ENCODE data around the gene ZFP69.
A peak's percentile ranks its signal among the peaks of the same experiment; 100 is the strongest.

The ZFP69 gene

GRCh38 chr1:40508375-40509341 is 31.6 kb downstream of the ZFP69 start, which contains the start of gene EXO5:
Gene EXO5 (plus strand): TSS chr1:40508767. CDS start chr1:40514545, 5,778 bp downstream.
- H3K79me2 ChIP-seq (ENCODE audit: insufficient read depth, low read length), result peaks cover 42% of the 10 kb centered on the region
- H3K4me3 ChIP-seq (ENCODE audit: low read depth in 1 of 2, low read length in 2 of 2), result peak within 1 kb of the TSS; percentile 69 to 84
- no peaks in the 10 kb centered on the region for H3K27me3 ChIP-seq (ENCODE audit: insufficient read depth, low read length, poor library complexity)
- peak within 1 kb of the TSS; percentile 70 for H3K27ac ChIP-seq (ENCODE audit: low read length)
- peaks cover 26% of the 10 kb centered on the region for H3K4me1 ChIP-seq (ENCODE audit: insufficient read depth, low read length)
- peak; percentile 97 for ATAC-seq (ENCODE audit: insufficient read depth, low read depth)
- TF ChIP-seq CTCF (IDR thresholded peaks at IDR 0.05; ENCODE audit: borderline replicate concordance, extremely low read depth, low read length, poor library complexity, severe bottlenecking), result no peak
- TF ChIP-seq EZH2 (IDR thresholded peaks at IDR 0.05; ENCODE audit: borderline replicate concordance, low read depth, low read length, severe bottlenecking), result no peak
- H3K9me3 ChIP-seq (ENCODE audit: insufficient read depth, low read length, severe bottlenecking), result peaks cover 28% of the 10 kb centered on the region
- H4K20me1 ChIP-seq (ENCODE audit: insufficient read depth, low read length), result no peaks in the 10 kb centered on the region
- peak within 1 kb of the TSS; percentile 83 for H3K9ac ChIP-seq (ENCODE audit: low read depth, low read length)
- DNase-seq, result peak; percentile 88
- H3K36me3 ChIP-seq (ENCODE audit: insufficient read depth, low read length), result peaks cover 17% of the 10 kb centered on the region
- H3K4me2 ChIP-seq (ENCODE audit: insufficient read depth, low read length), result peak within 1 kb of the TSS; percentile 85
- peak within 1 kb of the TSS; percentile 91 for H2AFZ ChIP-seq (ENCODE audit: low read depth, low read length)

GRCh38 chr1:40519517-40519916 is 42.4 kb downstream of the ZFP69 start:
- no peaks in the 10 kb centered on the region for H3K27me3 ChIP-seq (ENCODE audit: insufficient read depth, low read length, poor library complexity)
- ATAC-seq (ENCODE audit: insufficient read depth, low read depth), result no peak

DNA sequence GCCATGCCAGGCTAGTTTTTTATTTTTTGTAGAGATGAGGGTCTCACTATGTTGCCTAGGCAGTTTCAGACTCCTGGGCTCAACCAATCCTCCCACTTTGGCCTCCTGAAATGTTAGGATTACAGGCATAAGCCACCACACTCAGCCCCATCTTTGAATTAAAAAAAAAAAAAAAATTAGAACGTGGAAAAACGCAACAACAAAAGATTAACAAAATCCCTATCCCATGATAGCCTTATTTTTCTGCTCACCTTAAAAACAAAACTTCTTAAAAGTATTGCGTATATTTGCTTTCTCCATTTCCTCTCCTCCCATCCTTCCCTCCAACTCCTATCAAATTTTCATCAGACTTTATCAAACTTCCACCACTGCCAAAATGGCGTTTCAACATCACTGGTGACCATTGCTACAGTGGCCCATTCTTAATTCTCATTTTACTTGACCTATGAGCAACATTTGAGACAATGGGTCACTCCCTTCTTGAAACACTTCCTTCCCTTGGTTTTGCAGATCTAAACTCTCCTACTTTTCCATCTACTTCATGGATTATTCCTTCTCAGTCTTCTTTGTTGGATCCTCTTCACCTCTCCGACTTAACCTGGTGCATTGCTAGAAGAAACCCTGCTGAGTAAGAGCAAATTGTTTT is 53.8 kb downstream of the ZFP69 start:
- H3K27ac ChIP-seq (ENCODE audit: low read length), result peak overlapping the region; percentile 82
- peak overlapping the region; percentile 79 for H3K4me2 ChIP-seq (ENCODE audit: insufficient read depth, low read length)
- H3K79me2 ChIP-seq (ENCODE audit: insufficient read depth, low read length), result peaks cover 12% of the 10 kb centered on the region
- H3K27me3 ChIP-seq (ENCODE audit: insufficient read depth, low read length, poor library complexity), result no peaks in the 10 kb centered on the region
- H2AFZ ChIP-seq (ENCODE audit: low read depth, low read length), result peak overlapping the region; percentile 87
- peak overlapping the region; percentile 77 for H3K9ac ChIP-seq (ENCODE audit: low read depth, low read length)
- H4K20me1 ChIP-seq (ENCODE audit: insufficient read depth, low read length), result no peaks in the 10 kb centered on the region
- no peak for ATAC-seq (ENCODE audit: insufficient read depth, low read depth)
- H3K4me3 ChIP-seq (ENCODE audit: low read depth in 1 of 2, low read length in 2 of 2), result peak overlapping the region; percentile 79 to 90
- TF ChIP-seq CTCF (IDR thresholded peaks at IDR 0.05; ENCODE audit: borderline replicate concordance, extremely low read depth, low read length, poor library complexity, severe bottlenecking), result no peak
- no peak for TF ChIP-seq EZH2 (IDR thresholded peaks at IDR 0.05; ENCODE audit: borderline replicate concordance, low read depth, low read length, severe bottlenecking)
- peaks cover 10% of the 10 kb centered on the region; the same call in 1 of the 2 replicates for H3K36me3 ChIP-seq (ENCODE audit: insufficient read depth, low read length)
- H3K9me3 ChIP-seq (ENCODE audit: insufficient read depth, low read length, severe bottlenecking), result no peaks in the 10 kb centered on the region
- no peak for DNase-seq
- peaks cover 26% of the 10 kb centered on the region for H3K4me1 ChIP-seq (ENCODE audit: insufficient read depth, low read length)

More at GRCh38 chr1:40519517-40519916, 42.4 kb downstream of the ZFP69 start:
- H3K4me2 ChIP-seq (ENCODE audit: insufficient read depth, low read length), result no peak overlapping the region
- DNase-seq, result no peak
- no peak overlapping the region for H3K4me3 ChIP-seq (ENCODE audit: low read depth in 1 of 2, low read length in 2 of 2)
- H3K9ac ChIP-seq (ENCODE audit: low read depth, low read length), result no peak overlapping the region
- H3K79me2 ChIP-seq (ENCODE audit: insufficient read depth, low read length), result no peaks in the 10 kb centered on the region; the same call in 1 of the 2 replicates
- H3K27ac ChIP-seq (ENCODE audit: low read length), result no peak overlapping the region
- no peak overlapping the region for H2AFZ ChIP-seq (ENCODE audit: low read depth, low read length)
- no peaks in the 10 kb centered on the region for H4K20me1 ChIP-seq (ENCODE audit: insufficient read depth, low read length)
- H3K4me1 ChIP-seq (ENCODE audit: insufficient read depth, low read length), result no peaks in the 10 kb centered on the region
- TF ChIP-seq EZH2 (IDR thresholded peaks at IDR 0.05; ENCODE audit: borderline replicate concordance, low read depth, low read length, severe bottlenecking), result no peak
- TF ChIP-seq CTCF (IDR thresholded peaks at IDR 0.05; ENCODE audit: borderline replicate concordance, extremely low read depth, low read length, poor library complexity, severe bottlenecking), result no peak
- H3K9me3 ChIP-seq (ENCODE audit: insufficient read depth, low read length, severe bottlenecking), result peaks cover 25% of the 10 kb centered on the region
- peaks cover 20% of the 10 kb centered on the region for H3K36me3 ChIP-seq (ENCODE audit: insufficient read depth, low read length)
